HepG2 (cell line): ENCODE data around the gene RABGGTA. TPM values are rescaled to one million over a fixed set of nuclear protein-coding genes. Genes with fewer than 3 reads are reported as not detected.

ENCODE experiments used
- ATAC-seq: fragments of 200-7000 bp; cut with Tn5 transposase; 3 replicates; pipeline ENCODE4 v1.9.1; 2020; ENCODE audit warnings: mild to moderate bottlenecking, moderate library complexity
- BruUV-seq: library from RNA; stranded (reverse); fragments of 400-500 nt; replicated peaks from 2 replicates; lab custom pipeline; 2021; lab: Mats Ljungman, UMichigan
- CTCF ChIA-PET: fragments of 300-600 bp; formaldehyde crosslinking; extraction: SDS; loops from one replicate; lab custom pipeline; 2021; ENCODE audit warnings: low total read pairs, inconsistent platforms, low intra/inter-chr PET ratio; lab: Yijun Ruan, JAX
- POLR2A ChIA-PET: fragments of 350-600 bp; sonication (Branson Sonifier 250); formaldehyde crosslinking; loops from one replicate; lab custom pipeline; 2020; ENCODE audit warnings: antibody characterized with exemption, inconsistent platforms; lab: Yijun Ruan, JAX
- DNase-seq: peaks from one replicate; pipeline ENCODE4 v3.0.0-alpha.2; 2015; ENCODE audit warnings: low spot score
- FAIRE-seq: peaks from 3 replicates; lab custom pipeline; 2011; peaks lifted over from hg19 to GRCh38; lab: Jason Lieb, UNC
- H2AFZ ChIP-seq: one replicate; pipeline ENCODE4 v1.6.1; 2011; ENCODE audit warnings: low read length, inconsistent platforms
- H3K27ac ChIP-seq: fragments of 300-600 bp; 3 replicates; pipeline ENCODE4 v1.8.0; 2011; ENCODE audit warnings: mixed run types, mild to moderate bottlenecking, mixed read lengths, low read length, inconsistent platforms; ENCODE audit not compliant: insufficient read depth; ENCODE audit errors: extremely low read length
- H3K27me3 ChIP-seq, 2 experiments: fragments of 200-600 bp in 1 of 2; 2 replicates in 1 of 2; 3 replicates in 1 of 2; pipeline versions ENCODE4 v1.6.0 to v1.8.0; 2011; ENCODE audit warnings: low read length in 2 of 2, mild to moderate bottlenecking in 2 of 2, moderate library complexity in 2 of 2, inconsistent platforms in 1 of 2; ENCODE audit not compliant: insufficient read depth in 2 of 2, control insufficient read depth in 1 of 2
- H3K36me3 ChIP-seq, 2 experiments: fragments of 200-600 bp in 1 of 2; replicated peaks in 1 of 2; 2 replicates in 1 of 2; 3 replicates in 1 of 2; pipeline versions ENCODE4 v1.5.1 to v1.8.0; 2011; ENCODE audit warnings: low read length in 2 of 2, inconsistent platforms in 1 of 2; ENCODE audit not compliant: insufficient read depth in 2 of 2, control insufficient read depth in 1 of 2
- H3K4me1 ChIP-seq: 2 replicates; pipeline ENCODE4 v1.5.1; 2012; ENCODE audit warnings: low read length, inconsistent platforms; ENCODE audit not compliant: insufficient read depth
- H3K4me2 ChIP-seq: 2 replicates; pipeline ENCODE4 v1.6.0; 2011; ENCODE audit warnings: low read depth, low read length, inconsistent platforms
- H3K4me3 ChIP-seq, 3 experiments: fragments of 200-600 bp in 1 of 3; sonication (generic), shearing (Covaris generic) in 1 of 3; replicated peaks in 1 of 3; 2 replicates each; pipeline ENCODE4 v1.5.1; 2011 to 2016; ENCODE audit warnings: low read length in 3 of 3, inconsistent platforms in 2 of 3, low read depth in 2 of 3, mild to moderate bottlenecking in 2 of 3, control low read depth in 1 of 3, mixed read lengths in 1 of 3; ENCODE audit not compliant: insufficient read depth in 1 of 3
- H3K79me2 ChIP-seq: one replicate; pipeline ENCODE4 v1.6.1; 2011; ENCODE audit warnings: low read length, inconsistent platforms; ENCODE audit not compliant: insufficient read depth
- H3K9ac ChIP-seq: 2 replicates; pipeline ENCODE4 v1.6.0; 2011; ENCODE audit warnings: mild to moderate bottlenecking, low read depth, low read length, inconsistent platforms; ENCODE audit not compliant: insufficient read depth
- H3K9me3 ChIP-seq: 2 replicates; pipeline ENCODE4 v1.5.1; 2012; ENCODE audit warnings: mild to moderate bottlenecking, low read length
- H4K20me1 ChIP-seq: 2 replicates; pipeline ENCODE4 v1.6.0; 2011; ENCODE audit warnings: inconsistent platforms, mild to moderate bottlenecking, low read length, moderate library complexity; ENCODE audit not compliant: insufficient read depth
- AGO2 ChIP-seq: fragments of 200-400 bp; formaldehyde crosslinking; optimal IDR thresholded peaks from 2 replicates; pipeline ENCODE3; 2017; ENCODE audit warnings: mild to moderate bottlenecking, low read depth, low read length, moderate library complexity
- FOXJ3 ChIP-seq: sonication (generic); formaldehyde crosslinking; IDR thresholded peaks from 2 replicates; pipeline ENCODE4 v1.4.0; 2020; ENCODE audit warnings: missing genetic modification reagents, mild to moderate bottlenecking, borderline replicate concordance
- MAFF ChIP-seq: IDR thresholded peaks from 2 replicates; pipeline ENCODE4 v1.6.1; 2011; ENCODE audit warnings: low read depth, low read length, improper control_type of control experiment
- MAFK ChIP-seq, 2 experiments: IDR thresholded peaks in 1 of 2; conservative IDR thresholded peaks in 1 of 2; 2 replicates each; pipeline ENCODE4 v1.6.1; 2011; ENCODE audit warnings: improper control_type of control experiment in 2 of 2, low read length in 2 of 2
- NFIC ChIP-seq: IDR thresholded peaks from 2 replicates; pipeline ENCODE4 v1.6.1; 2012; ENCODE audit warnings: mild to moderate bottlenecking, low read length, inconsistent platforms
- PHF21A ChIP-seq: sonication (generic); formaldehyde crosslinking; IDR thresholded peaks from 2 replicates; pipeline ENCODE4 v1.5.0; 2020; ENCODE audit warnings: mild to moderate bottlenecking, missing genetic modification reagents
- ZBTB39 ChIP-seq: sonication (generic); formaldehyde crosslinking; IDR thresholded peaks from 2 replicates; pipeline ENCODE4 v1.5.0; 2020; ENCODE audit warnings: missing genetic modification reagents
- ZNF33A ChIP-seq: sonication (generic); formaldehyde crosslinking; IDR thresholded peaks from 2 replicates; pipeline ENCODE4 v1.5.1; 2020; ENCODE audit warnings: missing genetic modification reagents, mild to moderate bottlenecking, moderate library complexity, borderline replicate concordance
- ZNF652 ChIP-seq: IDR thresholded peaks from 2 replicates; pipeline ENCODE4 v1.6.1; 2016; ENCODE audit warnings: low read depth, borderline replicate concordance
- WGBS: methylation state at CpG from one replicate; pipeline ENCODE4 v1.1.6; 2017; ENCODE audit warnings: low lambda C conversion rate; 5-methylcytosine and 5-hydroxymethylcytosine counted together
- in situ Hi-C: cut with HindIII; loops from 2 replicates; pipeline ENCODE4 v1.10.0; 2017; ENCODE audit warnings: low pct_unique_long_range_greater_than_20kb; ENCODE audit not compliant: extremely low pct_ligation_motif_present
- intact Hi-C: fragments of 100-400 bp; cut with micrococcal nuclease; formaldehyde crosslinking; loops from one replicate; pipeline ENCODE4 v1.10.0; 2022; ENCODE audit not compliant: unreplicated experiment
- polyA plus RNA-seq, 8 experiments: library from polyadenylated mRNA; depleted of rRNA in 3 of 8; stranded (reverse) in 7 of 8; unstranded in 1 of 8; fragments of >200 nt; fragmentation: Illumina TruSeq in 4 of 8; extraction: Trizol in 4 of 8; gene quantifications; 2 replicates each; pipeline versions ENCODE4 v1.2.1 to v1.2.3, GENCODE V29; 2011 to 2016; ENCODE audit warnings: low read depth in 4 of 8, missing spikeins in 1 of 8, mixed read lengths in 1 of 8; ENCODE audit not compliant: insufficient read depth in 1 of 8
- total RNA-seq, 5 experiments: library from RNA; depleted of rRNA; stranded (reverse); fragments of >200 nt; fragmentation: Illumina TruSeq; extraction: Trizol; gene quantifications; 2 replicates each; pipeline ENCODE4 v1.2.3, GENCODE V29; 2016; ENCODE audit warnings: low read depth in 1 of 5
- TF ChIP-seq, protein P1 (sequence below): sonication (generic); formaldehyde crosslinking; IDR thresholded peaks from 2 replicates; pipeline ENCODE4 v1.5.0; 2020; ENCODE audit warnings: mild to moderate bottlenecking, missing genetic modification reagents

Gene RABGGTA
- total and polyA plus RNA-seq, 2 of the 13 experiments (the other 11 are each of a cell fraction or from before 2014, with no cell fraction given): 57.9 to 90.8 TPM

DNA sequence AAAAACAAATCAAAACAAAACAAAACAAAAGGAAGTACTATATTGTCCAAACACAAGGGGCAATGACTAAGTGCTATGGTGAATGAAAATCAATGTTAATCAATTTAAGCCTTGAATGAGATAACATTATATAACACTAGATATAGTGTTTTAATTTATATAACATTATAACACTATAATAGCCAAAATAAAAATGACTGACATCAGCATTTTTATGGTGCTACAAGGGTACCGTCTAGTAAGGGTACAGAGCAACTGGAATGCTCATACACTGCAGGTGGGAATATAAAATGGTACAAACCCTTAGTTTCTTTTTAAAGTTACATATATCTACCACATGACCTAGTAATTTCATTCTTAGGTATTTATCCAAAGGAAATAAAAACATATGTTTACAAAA is 44.9 kb downstream of the RABGGTA start:
- ChIA-PET CTCF (no interaction called here), POLR2A (interaction anchor here (1.5 to 1.8 kb wide), 2 partner anchors 16 to 132 kb away, joined by 6 to 10 read pairs; partner anchors contain the start of genes PCK2 and TINF2)
- Histone ChIP-seq H3K4me2 (no peak overlapping the region), H3K79me2 (peaks cover 73% of the 10 kb centered on the region), H4K20me1 (peaks cover 1% of the 10 kb centered on the region; the same call in 1 of the 2 replicates), H3K9ac (no peak overlapping the region), H3K9me3 (no peaks in the 10 kb centered on the region), H3K4me1 (peaks cover 31% of the 10 kb centered on the region), H3K27ac (no peak overlapping the region), H3K36me3 (peaks cover 1 to 17% of the 10 kb centered on the region in 2 experiments; a peak in 2 of 5 replicates), H3K4me3 (no peak overlapping the region), H3K27me3 (peaks cover 0 to 1% of the 10 kb centered on the region in 2 experiments; a peak in 1 of 5 replicates), H2AFZ (no peak overlapping the region)
- FAIRE-seq (no peak), ATAC-seq (no peak), DNase-seq (no peak)
- 94% methylated on average over 1 of the region's 1 CpG for WGBS
- TF ChIP-seq ZBTB39 (CRISPR knock-in tag) (no peak), ZNF652 (no peak), MAFK (conservative IDR thresholded peaks at IDR 0.05 in 1 of 2, IDR thresholded peaks at IDR 0.05 in 1 of 2; ENCODE audit: low read length in 2 of 2) (peak; percentile 99 to 100), PHF21A (no peak), ZNF33A (CRISPR knock-in tag) (no peak), FOXJ3 (CRISPR knock-in tag) (no peak), AGO2 (peak; percentile 29), MAFF (peak; percentile 98), NFIC (no peak)
- TF ChIP-seq, protein P1, sequence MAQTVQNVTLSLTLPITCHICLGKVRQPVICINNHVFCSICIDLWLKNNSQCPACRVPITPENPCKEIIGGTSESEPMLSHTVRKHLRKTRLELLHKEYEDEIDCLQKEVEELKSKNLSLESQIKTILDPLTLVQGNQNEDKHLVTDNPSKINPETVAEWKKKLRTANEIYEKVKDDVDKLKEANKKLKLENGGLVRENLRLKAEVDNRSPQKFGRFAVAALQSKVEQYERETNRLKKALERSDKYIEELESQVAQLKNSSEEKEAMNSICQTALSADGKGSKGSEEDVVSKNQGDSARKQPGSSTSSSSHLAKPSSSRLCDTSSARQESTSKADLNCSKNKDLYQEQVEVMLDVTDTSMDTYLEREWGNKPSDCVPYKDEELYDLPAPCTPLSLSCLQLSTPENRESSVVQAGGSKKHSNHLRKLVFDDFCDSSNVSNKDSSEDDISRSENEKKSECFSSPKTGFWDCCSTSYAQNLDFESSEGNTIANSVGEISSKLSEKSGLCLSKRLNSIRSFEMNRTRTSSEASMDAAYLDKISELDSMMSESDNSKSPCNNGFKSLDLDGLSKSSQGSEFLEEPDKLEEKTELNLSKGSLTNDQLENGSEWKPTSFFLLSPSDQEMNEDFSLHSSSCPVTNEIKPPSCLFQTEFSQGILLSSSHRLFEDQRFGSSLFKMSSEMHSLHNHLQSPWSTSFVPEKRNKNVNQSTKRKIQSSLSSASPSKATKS (CRISPR knock-in tag): no peak
- BruUV-seq: no TSS peak
- in situ Hi-C loops (no loop called here), intact Hi-C loops (no loop called here)
